IMR-90 (cell line): ENCODE measurements around the gene IQGAP2. TPM values are rescaled to one million over a fixed set of nuclear protein-coding genes. Genes with fewer than 3 reads are reported as not detected.

Source experiments
- ATAC-seq: fragments of 200-7000 bp; cut with Tn5 transposase; 2 replicates; pipeline ENCODE4 v1.9.1; 2020; ENCODE audit warnings: low read depth, mild to moderate bottlenecking, moderate library complexity
- BruUV-seq: library from RNA; stranded (reverse); fragments of 400-500 nt; replicated peaks from 2 replicates; lab custom pipeline; 2021; lab: Mats Ljungman, UMichigan
- CTCF ChIA-PET: fragments of 300-600 bp; formaldehyde crosslinking; extraction: SDS; loops from one replicate; lab custom pipeline; 2021; ENCODE audit warnings: antibody characterized with exemption; lab: Yijun Ruan, JAX
- POLR2A ChIA-PET: fragments of 300-600 bp; sonication (Branson Sonifier 250); formaldehyde crosslinking; loops from one replicate; lab custom pipeline; 2022; ENCODE audit warnings: antibody characterized with exemption; ENCODE audit not compliant: unreplicated experiment; lab: Charles Lee
- DNase-seq: peaks from one replicate; pipeline ENCODE4 v3.0.0; 2013
- H2AFZ ChIP-seq: replicated peaks from 2 replicates; pipeline ENCODE3; 2013; ENCODE audit warnings: low read length, mild to moderate bottlenecking; ENCODE audit not compliant: poor library complexity
- H2AK5ac ChIP-seq: 2 replicates; pipeline ENCODE4 v1.6.1; 2013; ENCODE audit warnings: low read depth, low read length, inconsistent platforms
- H2AK9ac ChIP-seq: replicated peaks from 2 replicates; pipeline ENCODE3; 2013; ENCODE audit warnings: mild to moderate bottlenecking, low read depth, low read length, moderate library complexity; ENCODE audit not compliant: poor library complexity
- H2BK120ac ChIP-seq: 2 replicates; pipeline ENCODE4 v1.6.1; 2013; ENCODE audit warnings: low read depth, low read length, inconsistent platforms
- H2BK15ac ChIP-seq: 3 replicates; pipeline ENCODE4 v1.6.1; 2013; ENCODE audit warnings: low read depth, low read length, inconsistent platforms
- H2BK20ac ChIP-seq: 2 replicates; pipeline ENCODE4 v1.6.1; 2013; ENCODE audit warnings: low read depth, mild to moderate bottlenecking, inconsistent platforms, low read length, moderate library complexity
- H2BK5ac ChIP-seq: 2 replicates; pipeline ENCODE4 v1.6.1; 2013; ENCODE audit warnings: mild to moderate bottlenecking, low read depth, low read length, inconsistent platforms; ENCODE audit not compliant: poor library complexity, severe bottlenecking
- H3K14ac ChIP-seq: replicated peaks from 2 replicates; pipeline ENCODE4 v1.6.1; 2013; ENCODE audit warnings: low read depth, low read length, inconsistent platforms
- H3K18ac ChIP-seq: 2 replicates; pipeline ENCODE4 v1.6.1; 2013; ENCODE audit warnings: low read depth, low read length, control low read depth
- H3K23ac ChIP-seq: 2 replicates; pipeline ENCODE4 v1.6.1; 2013; ENCODE audit warnings: low read depth, low read length, inconsistent platforms
- H3K27ac ChIP-seq: 2 replicates; pipeline ENCODE4 v1.5.1; 2013; ENCODE audit warnings: mild to moderate bottlenecking, control low read depth, low read length; ENCODE audit not compliant: insufficient read depth
- H3K27me3 ChIP-seq: 2 replicates; pipeline ENCODE4 v1.6.1; 2013; ENCODE audit warnings: low read length; ENCODE audit not compliant: control insufficient read depth, insufficient read depth
- H3K36me3 ChIP-seq: 2 replicates; pipeline ENCODE4 v1.6.1; 2013; ENCODE audit warnings: low read length, mixed read lengths; ENCODE audit not compliant: control insufficient read depth, insufficient read depth
- H3K4ac ChIP-seq: 2 replicates; pipeline ENCODE4 v1.6.1; 2013; ENCODE audit warnings: low read depth, low read length, inconsistent platforms
- H3K4me1 ChIP-seq: 2 replicates; pipeline ENCODE4 v1.6.1; 2013; ENCODE audit warnings: low read length, mixed read lengths; ENCODE audit not compliant: control insufficient read depth, insufficient read depth
- H3K4me2 ChIP-seq: 2 replicates; pipeline ENCODE4 v1.6.1; 2013; ENCODE audit warnings: low read depth, mild to moderate bottlenecking, control low read depth, low read length, moderate library complexity
- H3K4me3 ChIP-seq: 2 replicates; pipeline ENCODE4 v1.5.1; 2013; ENCODE audit warnings: low read depth, mild to moderate bottlenecking, control low read depth, low read length, moderate library complexity; ENCODE audit not compliant: insufficient read depth
- H3K56ac ChIP-seq: 2 replicates; pipeline ENCODE4 v1.6.1; 2013; ENCODE audit warnings: low read length, inconsistent platforms; ENCODE audit not compliant: insufficient read depth; ENCODE audit errors: extremely low read depth
- H3K79me1 ChIP-seq, 2 experiments: 2 replicates each; pipeline ENCODE4 v1.6.1; 2013; ENCODE audit warnings: low read length in 2 of 2, inconsistent platforms in 1 of 2, low read depth in 1 of 2
- H3K9ac ChIP-seq: 2 replicates; pipeline ENCODE4 v1.6.1; 2013; ENCODE audit warnings: low read depth, low read length, control low read depth
- H3K9me1 ChIP-seq: 2 replicates; pipeline ENCODE4 v1.6.1; 2013; ENCODE audit warnings: low read length, inconsistent platforms; ENCODE audit not compliant: insufficient read depth
- H3K9me3 ChIP-seq: 2 replicates; pipeline ENCODE4 v1.6.1; 2013; ENCODE audit warnings: low read length; ENCODE audit not compliant: control insufficient read depth, insufficient read depth
- H4K20me1 ChIP-seq: 2 replicates; pipeline ENCODE4 v1.6.1; 2013; ENCODE audit warnings: low read length, inconsistent platforms; ENCODE audit not compliant: insufficient read depth
- H4K5ac ChIP-seq: 2 replicates; pipeline ENCODE4 v1.6.1; 2013; ENCODE audit warnings: mild to moderate bottlenecking, low read depth, low read length, control low read depth
- H4K8ac ChIP-seq, 2 experiments: 2 replicates each; pipeline ENCODE4 v1.6.1; 2013; ENCODE audit warnings: low read depth in 2 of 2, low read length in 2 of 2, control low read depth in 1 of 2, inconsistent platforms in 1 of 2
- H4K91ac ChIP-seq: 2 replicates; pipeline ENCODE4 v1.6.1; 2013; ENCODE audit warnings: low read depth, low read length, inconsistent platforms; ENCODE audit not compliant: insufficient read depth
- SMC3 ChIP-seq: fragments of 150-350 bp; IDR thresholded peaks from 2 replicates; pipeline ENCODE4 v1.6.1; 2016; ENCODE audit warnings: low read depth, mild to moderate bottlenecking, antibody characterized with exemption, low read length, moderate library complexity
- WGBS, 2 experiments: methylation state at CpG; one replicate each; pipeline versions ENCODE4 v1.1.5 to v1.1.7; 2013; ENCODE audit warnings: missing lambda C conversion rate in 2 of 2; ENCODE audit not compliant: insufficient read length in 1 of 2; ENCODE audit errors: extremely low coverage in 2 of 2; 5-methylcytosine and 5-hydroxymethylcytosine counted together
- dilution Hi-C: fragments of 300-500 bp; cut with HindIII; formaldehyde crosslinking; loops from one replicate; pipeline ENCODE4 v1.14.3; 2018; ENCODE audit warnings: low sequenced_read_pairs; ENCODE audit not compliant: unreplicated experiment
- in situ Hi-C: fragments of 300-500 bp; cut with MboI; formaldehyde crosslinking; loops from 3 replicates; pipeline ENCODE4 v1.14.3; 2019; ENCODE audit warnings: low sequenced_read_pairs, inconsistent platforms, mixed read lengths
- intact Hi-C: fragments of 100-400 bp; cut with micrococcal nuclease; formaldehyde crosslinking; loops from 2 replicates; pipeline ENCODE4 v1.10.0; 2022
- polyA plus RNA-seq, 3 experiments: library from polyadenylated mRNA; depleted of rRNA; stranded (reverse); fragments of >200 nt; gene quantifications; 2 replicates each; pipeline ENCODE4 v1.2.3, GENCODE V29; 2012; ENCODE audit warnings: low replicate concordance in 1 of 3
- total RNA-seq: library from RNA; depleted of rRNA; stranded (reverse); fragments of >200 nt; gene quantifications from 2 replicates; pipeline ENCODE4 v1.2.3, GENCODE V29; 2012

IQGAP2 gene
- total and polyA plus RNA-seq, 2 of the 4 experiments (the other 2 are of a cell fraction): 0.21 to 0.36 TPM

- Histone ChIP-seq H2BK15ac (no peak overlapping the region), H2BK20ac (no peak overlapping the region), H3K36me3 (no peaks in the 10 kb centered on the region), H3K4me1 (no peaks in the 10 kb centered on the region), H3K23ac (no peak overlapping the region), H3K9me3 (no peaks in the 10 kb centered on the region), H2AFZ (no peak overlapping the region), H4K8ac (no peak overlapping the region), H2BK5ac (no peak overlapping the region), H2BK120ac (no peak overlapping the region), H3K14ac (no peak overlapping the region), H3K4ac (no peak overlapping the region), H3K9me1 (no peaks in the 10 kb centered on the region), H3K4me2 (no peak overlapping the region), H4K20me1 (no peaks in the 10 kb centered on the region), H3K27me3 (no peaks in the 10 kb centered on the region; the same call in 1 of the 2 replicates), H3K79me1 (no peaks in the 10 kb centered on the region), H3K18ac (no peak overlapping the region), H3K27ac (no peak overlapping the region), H3K4me3 (no peak overlapping the region), H2AK5ac (no peak overlapping the region), H3K56ac (no peak overlapping the region), H2AK9ac (no peak overlapping the region), H3K9ac (no peak overlapping the region), H4K91ac (no peak overlapping the region), H4K5ac (no peak overlapping the region)
- DNase-seq (no peak), ATAC-seq (no peak)
- BruUV-seq: no TSS peak
- intact Hi-C loops (no loop called here), in situ Hi-C loops (no loop called here), dilution Hi-C loops (no loop called here)
- CTCF ChIA-PET: no interaction called here
- no CpG with 5 or more reads among the region's 3 CpGs for WGBS, 2 experiments
- TF ChIP-seq SMC3: no peak
- POLR2A ChIA-PET: no interaction called here
These were observed 73.5 kb downstream of the IQGAP2 start for GRCh38 chr5:76476474-76477038.
